H1 (cell line): ENCODE data around the gene ZNHIT3. TPM values are rescaled to one million over a fixed set of nuclear protein-coding genes. Genes with fewer than 3 reads are reported as not detected.

Experiments used
- CTCF ChIA-PET: fragments of 300-600 bp; sonication (Branson Sonifier 250); formaldehyde crosslinking; loops from one replicate; lab custom pipeline; 2021; ENCODE audit not compliant: partially characterized antibody; lab: Charles Lee
- POLR2A ChIA-PET: fragments of 300-600 bp; sonication (Branson Sonifier 250); formaldehyde crosslinking; loops from one replicate; lab custom pipeline; 2021; ENCODE audit warnings: inconsistent platforms; ENCODE audit not compliant: partially characterized antibody; lab: Charles Lee
- DNase-seq, 2 experiments: peaks; one replicate each; pipeline versions ENCODE4 v3.0.0 to v3.0.0-alpha.2; 2010 to 2022; ENCODE audit warnings: low spot score in 2 of 2, low read depth in 1 of 2, mixed read lengths in 1 of 2
- FAIRE-seq: peaks from 2 replicates; lab custom pipeline; 2011; peaks lifted over from hg19 to GRCh38; lab: Jason Lieb, UNC
- H2AFZ ChIP-seq: 2 replicates; pipeline ENCODE4 v1.8.1; 2012; ENCODE audit warnings: low read length, inconsistent platforms
- H2AK5ac ChIP-seq: 2 replicates; pipeline ENCODE4 v1.6.1; 2013; ENCODE audit warnings: low read depth, low read length
- H2BK120ac ChIP-seq: replicated peaks from 2 replicates; pipeline ENCODE3; 2013; ENCODE audit warnings: low read depth, low read length, inconsistent platforms
- H2BK12ac ChIP-seq: 2 replicates; pipeline ENCODE4 v1.6.1; 2013; ENCODE audit warnings: low read depth, low read length
- H2BK15ac ChIP-seq: 2 replicates; pipeline ENCODE4 v1.6.1; 2013; ENCODE audit warnings: low read length
- H2BK20ac ChIP-seq: 2 replicates; pipeline ENCODE4 v1.6.1; 2013; ENCODE audit warnings: low read length
- H2BK5ac ChIP-seq: 2 replicates; pipeline ENCODE4 v1.6.1; 2013; ENCODE audit warnings: low read depth, low read length
- H3K14ac ChIP-seq: 2 replicates; pipeline ENCODE4 v1.6.1; 2013; ENCODE audit warnings: inconsistent platforms; ENCODE audit not compliant: insufficient read length
- H3K18ac ChIP-seq: 2 replicates; pipeline ENCODE4 v1.6.1; 2013; ENCODE audit warnings: low read length; ENCODE audit errors: extremely low read depth
- H3K23ac ChIP-seq: 2 replicates; pipeline ENCODE4 v1.6.1; 2013; ENCODE audit warnings: inconsistent platforms; ENCODE audit not compliant: insufficient read length
- H3K23me2 ChIP-seq: 2 replicates; pipeline ENCODE4 v1.6.1; 2013; ENCODE audit warnings: low read depth, low read length
- H3K27ac ChIP-seq: 2 replicates; pipeline ENCODE4 v1.6.1; 2011; ENCODE audit warnings: low read depth, low read length, inconsistent platforms
- H3K27me3 ChIP-seq, 4 experiments: replicated peaks in 1 of 4; 1 replicate in 1 of 4; 2 replicates in 3 of 4; pipeline versions ENCODE4 v1.6.1 to v1.8.1; 2011 to 2013; ENCODE audit warnings: low read length in 3 of 4, mild to moderate bottlenecking in 3 of 4, inconsistent platforms in 2 of 4, mixed read lengths in 2 of 4, moderate library complexity in 1 of 4; ENCODE audit not compliant: control insufficient read depth in 3 of 4, insufficient read depth in 3 of 4; ENCODE audit errors: extremely low read depth in 1 of 4
- H3K36me3 ChIP-seq, 4 experiments: 2 replicates each; pipeline versions ENCODE4 v1.6.1 to v1.8.1; 2011 to 2013; ENCODE audit warnings: mild to moderate bottlenecking in 4 of 4, low read length in 3 of 4, moderate library complexity in 2 of 4, control low read depth in 1 of 4, inconsistent platforms in 1 of 4; ENCODE audit not compliant: insufficient read depth in 4 of 4, control insufficient read depth in 2 of 4
- H3K4ac ChIP-seq: replicated peaks from 2 replicates; pipeline ENCODE3; 2013; ENCODE audit warnings: low read length, low read depth, mixed read lengths, inconsistent platforms; ENCODE audit not compliant: insufficient read length
- H3K4me1 ChIP-seq, 4 experiments: replicated peaks in 1 of 4; 1 replicate in 1 of 4; 2 replicates in 3 of 4; pipeline versions ENCODE4 v1.6.1 to v1.8.1; 2011 to 2013; ENCODE audit warnings: low read length in 3 of 4, inconsistent platforms in 2 of 4, mixed read lengths in 1 of 4; ENCODE audit not compliant: insufficient read depth in 4 of 4, control insufficient read depth in 3 of 4
- H3K4me2 ChIP-seq, 2 experiments: 2 replicates each; pipeline versions ENCODE4 v1.6.1 to v1.8.1; 2011 to 2013; ENCODE audit warnings: low read depth in 2 of 2, low read length in 2 of 2, control low read depth in 1 of 2, inconsistent platforms in 1 of 2, mild to moderate bottlenecking in 1 of 2; ENCODE audit not compliant: insufficient read depth in 1 of 2
- H3K4me3 ChIP-seq, 4 experiments: fragments of 200-600, 300-600 bp in 1 of 4; sonication (generic), shearing (Covaris generic), sonication (Bioruptor Twin) in 1 of 4; 2 replicates each; pipeline versions ENCODE4 v1.5.1 to v1.8.1; 2011 to 2016; ENCODE audit warnings: low read length in 4 of 4, low read depth in 3 of 4, control low read depth in 2 of 4, inconsistent platforms in 2 of 4, mild to moderate bottlenecking in 2 of 4, mixed read lengths in 1 of 4, moderate library complexity in 1 of 4; ENCODE audit not compliant: insufficient read depth in 2 of 4; ENCODE audit errors: extremely low read depth in 1 of 4
- H3K56ac ChIP-seq: replicated peaks from 2 replicates; pipeline ENCODE3; 2013; ENCODE audit warnings: low read depth, mild to moderate bottlenecking, mixed read lengths, low read length, inconsistent platforms; ENCODE audit not compliant: insufficient read length
- H3K79me1 ChIP-seq: 2 replicates; pipeline ENCODE4 v1.6.1; 2013; ENCODE audit warnings: low read depth, low read length, control low read depth
- H3K79me2 ChIP-seq, 2 experiments: 2 replicates each; pipeline versions ENCODE4 v1.6.1 to v1.8.1; 2012 to 2013; ENCODE audit warnings: low read length in 2 of 2, mild to moderate bottlenecking in 2 of 2, inconsistent platforms in 1 of 2; ENCODE audit not compliant: insufficient read depth in 2 of 2, control insufficient read depth in 1 of 2
- H3K9ac ChIP-seq, 4 experiments: replicated peaks in 1 of 4; 1 replicate in 1 of 4; 2 replicates in 3 of 4; pipeline versions ENCODE4 v1.6.1 to v1.8.1; 2011 to 2013; ENCODE audit warnings: low read depth in 3 of 4, low read length in 3 of 4, control low read depth in 2 of 4, mild to moderate bottlenecking in 2 of 4, moderate library complexity in 2 of 4, inconsistent platforms in 1 of 4; ENCODE audit errors: extremely low read depth in 1 of 4
- H3K9me3 ChIP-seq, 2 experiments: 2 replicates each; pipeline versions ENCODE4 v1.6.1 to v1.8.1; 2012 to 2013; ENCODE audit warnings: mild to moderate bottlenecking in 2 of 2, moderate library complexity in 2 of 2, control low read depth in 1 of 2, inconsistent platforms in 1 of 2, low read depth in 1 of 2, low read length in 1 of 2, mixed read lengths in 1 of 2; ENCODE audit not compliant: insufficient read depth in 2 of 2
- H4K20me1 ChIP-seq, 2 experiments: replicated peaks in 1 of 2; 2 replicates each; pipeline versions ENCODE3 to v1.8.1; 2011 to 2013; ENCODE audit warnings: inconsistent platforms in 2 of 2, low read length in 2 of 2, mild to moderate bottlenecking in 1 of 2; ENCODE audit not compliant: insufficient read depth in 2 of 2, control insufficient read depth in 1 of 2
- H4K5ac ChIP-seq: 2 replicates; pipeline ENCODE4 v1.6.1; 2013; ENCODE audit warnings: low read length, low read depth, mixed read lengths, inconsistent platforms; ENCODE audit not compliant: insufficient read length
- H4K8ac ChIP-seq: 2 replicates; pipeline ENCODE4 v1.8.0; 2013; ENCODE audit warnings: mild to moderate bottlenecking, moderate library complexity, low read length, inconsistent platforms; ENCODE audit not compliant: insufficient read depth; ENCODE audit errors: extremely low read depth
- H4K91ac ChIP-seq: replicated peaks from 2 replicates; pipeline ENCODE3; 2013; ENCODE audit warnings: low read length, mixed read lengths, inconsistent platforms; ENCODE audit not compliant: insufficient read length
- BACH1 ChIP-seq: IDR thresholded peaks from 2 replicates; pipeline ENCODE4 v1.6.1; 2012; ENCODE audit warnings: low read length, improper control_type of control experiment
- CREB1 ChIP-seq: IDR thresholded peaks from 2 replicates; pipeline ENCODE4 v1.6.1; 2012; ENCODE audit warnings: inconsistent platforms
- HDAC6 ChIP-seq: IDR thresholded peaks from one replicate; pipeline ENCODE4 v1.7.1; 2012; ENCODE audit warnings: low read depth, mild to moderate bottlenecking, inconsistent platforms, low read length, moderate library complexity
- KDM1A ChIP-seq: fragments of 200-600, 300-600 bp; sonication (generic); IDR thresholded peaks from 2 replicates; pipeline ENCODE4 v1.7.1; 2016; ENCODE audit warnings: mild to moderate bottlenecking, low read length, borderline replicate concordance
- YY1 ChIP-seq: IDR thresholded peaks from 2 replicates; pipeline ENCODE4 v1.6.1; 2011; ENCODE audit warnings: low read depth, mild to moderate bottlenecking, low read length
- WGBS, 2 experiments: shearing (Covaris generic) in 1 of 2; methylation state at CpG; one replicate each; pipeline versions ENCODE4 v1.1.6 to v1.1.7; 2013 to 2015; ENCODE audit warnings: low lambda C conversion rate in 2 of 2, mixed read lengths in 2 of 2, inconsistent platforms in 1 of 2, low coverage in 1 of 2, missing lambda C conversion rate in 1 of 2; ENCODE audit not compliant: insufficient replicate concordance in 2 of 2, insufficient coverage in 1 of 2, insufficient read length in 1 of 2; ENCODE audit errors: extremely low coverage in 1 of 2, missing lambda C conversion rate in 1 of 2; 5-methylcytosine and 5-hydroxymethylcytosine counted together
- polyA plus RNA-seq, 7 experiments: library from polyadenylated mRNA; depleted of rRNA in 3 of 7; stranded (reverse) in 5 of 7; unstranded in 2 of 7; fragments of >200 nt in 5 of 7; fragments of 200-250 nt in 2 of 7; gene quantifications; 1 replicate in 5 of 7; 2 replicates in 1 of 7; 4 replicates in 1 of 7; pipeline versions ENCODE4 v1.2.1 to v1.2.3, GENCODE V29; 2011 to 2013; ENCODE audit warnings: missing spikeins in 2 of 7, mixed read lengths in 2 of 7
- total RNA-seq: library from RNA; stranded (reverse); fragmentation: NEBNext Ultra II Directional; extraction: Animal tissue kit (Norgen Biotek cat#: 25700); gene quantifications from 2 replicates; pipeline ENCODE4 v1.2.1, GENCODE V29; 2021

Gene ZNHIT3
- total and polyA plus RNA-seq, 2 of the 8 experiments (the other 6 are each of a cell fraction or from before 2014, with no cell fraction given): 59.1 to 147 TPM

DNA sequence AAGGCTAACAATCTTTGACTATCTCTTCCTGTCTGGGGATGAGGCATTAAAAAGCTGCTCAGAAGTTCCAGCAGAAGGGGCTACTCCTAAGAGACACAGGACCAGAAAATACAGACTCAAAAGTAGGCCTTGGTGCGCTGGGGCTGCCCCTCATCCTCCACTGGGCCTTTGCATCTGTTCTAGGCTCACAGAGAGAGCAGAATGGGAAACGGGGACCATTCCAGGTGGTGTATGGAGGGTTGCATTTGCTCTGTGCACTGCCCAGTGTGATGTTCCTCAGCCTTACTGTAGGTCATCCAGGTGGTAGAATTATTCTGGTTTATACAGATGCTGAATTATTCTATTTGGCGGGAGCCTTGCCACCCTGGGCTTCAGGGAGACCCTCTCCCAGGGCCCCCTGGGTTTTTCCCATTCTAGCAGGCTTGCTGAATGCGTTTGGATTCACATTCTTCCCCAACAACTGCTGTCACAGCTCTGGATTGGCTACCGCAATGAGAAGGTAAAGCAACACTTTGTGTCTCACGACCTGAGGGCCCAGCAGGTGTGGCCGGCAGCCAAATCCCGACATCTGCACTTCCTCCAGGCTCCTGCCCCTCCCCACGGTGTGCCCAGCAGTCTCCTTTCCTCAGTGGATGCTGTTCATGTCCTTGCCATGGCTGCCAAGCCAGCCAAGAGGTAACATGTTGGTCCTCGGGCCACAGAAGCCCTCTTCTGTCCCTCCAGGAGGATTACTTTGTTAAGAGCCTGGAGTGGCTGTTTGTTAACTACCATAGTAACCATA is 25.0 kb upstream of the ZNHIT3 start:
- Histone ChIP-seq H3K9me3 (no peaks in the 10 kb centered on the region), H3K23ac (no peak overlapping the region), H4K91ac (no peak overlapping the region), H4K5ac (no peak overlapping the region), H3K4me1 (0 out of 7 replicates have a peak, but pooled peaks cover 0 to 2% (median 0%) of the 10 kb centered on the region in 4 experiments), H2BK120ac (no peak overlapping the region), H3K18ac (no peak overlapping the region), H2BK20ac (no peak overlapping the region), H3K14ac (no peak overlapping the region), H3K23me2 (no peaks in the 10 kb centered on the region; the same call in 1 of the 2 replicates), H3K36me3 (no peaks in the 10 kb centered on the region), H3K79me2 (no peaks in the 10 kb centered on the region), H3K4me2 (no peak overlapping the region), H4K8ac (no peak overlapping the region), H3K27me3 (peaks cover 4 to 27% (median 18%) of the 10 kb centered on the region in 4 experiments; a peak in 6 of 7 replicates), H2AK5ac (no peak overlapping the region), H3K56ac (no peak overlapping the region), H4K20me1 (peaks cover 0 to 3% of the 10 kb centered on the region in 2 experiments), H3K4me3 (no peak overlapping the region), H3K9ac (no peak overlapping the region), H3K27ac (no peak overlapping the region), H2BK12ac (no peak overlapping the region), H3K4ac (no peak overlapping the region), H2AFZ (no peak overlapping the region), H3K79me1 (no peaks in the 10 kb centered on the region), H2BK15ac (no peak overlapping the region), H2BK5ac (no peak overlapping the region)
- DNase-seq: no peak
- ChIA-PET POLR2A (no interaction called here), CTCF (interaction anchor here (0.9 to 3.5 kb wide), 7 partner anchors 8 to 269 kb away, joined by 3 to 20 read pairs (median 5); no protein-coding TSS in a partner anchor)
- WGBS, 2 experiments: 81% methylated on average over 10 of the region's 10 CpGs; no CpG with 5 or more reads in 1 of the 2 experiments
- FAIRE-seq: no peak
- no peak for TF ChIP-seq HDAC6
- TF ChIP-seq KDM1A: no peak
- TF ChIP-seq BACH1: no peak
- TF ChIP-seq CREB1: no peak
- no peak for TF ChIP-seq YY1
